ENCODE measurements around the gene ULBP3. TPM values are rescaled to one million over a fixed set of nuclear protein-coding genes. Genes with fewer than 3 reads are reported as not detected.

The ULBP3 gene
- total RNA-seq = 1.7 TPM

- Histone ChIP-seq H3K4me3 (peak within 1 kb of the TSS; percentile 73 to 84), H3K36me3 (no peaks in the 10 kb centered on the region), H3K27me3 (no peaks in the 10 kb centered on the region), H3K27ac (peak within 1 kb of the TSS; percentile 58), H3K9me3 (no peaks in the 10 kb centered on the region), H3K4me1 (peaks cover 9% of the 10 kb centered on the region)
- no peak for DNase-seq (ENCODE audit: extremely low spot score in 2 of 2)
- peak in 1 of 2 donors; percentile 49 for TF ChIP-seq POLR2A (IDR thresholded peaks at IDR 0.05)
- peak in 1 of 2 donors; percentile 80 for TF ChIP-seq POLR2AphosphoS5 (IDR thresholded peaks at IDR 0.05; ENCODE audit: insufficient read depth in 1 of 2, low read depth in 1 of 2)
- peak in 2 of 3 experiments; percentile 29 to 51 for TF ChIP-seq CTCF (IDR thresholded peaks at IDR 0.05)
- intact Hi-C loops (cut with DNase I) = no loop called here
Observed at GRCh38 chr6:150068720-150069648, at the start of gene ULBP3. ULBP3 (minus strand) TSS chr6:150069121; CDS start chr6:150069066, 55 bp downstream.

- Histone ChIP-seq H3K36me3 (no peaks in the 10 kb centered on the region), H3K9me3 (no peaks in the 10 kb centered on the region), H3K4me1 (no peaks in the 10 kb centered on the region), H3K4me3 (no peak overlapping the region), H3K27me3 (no peaks in the 10 kb centered on the region), H3K27ac (no peak overlapping the region)
- DNase-seq (ENCODE audit: extremely low spot score in 2 of 2) = no peak
- TF ChIP-seq CTCF (IDR thresholded peaks at IDR 0.05) = no peak
- TF ChIP-seq POLR2AphosphoS5 (IDR thresholded peaks at IDR 0.05; ENCODE audit: insufficient read depth in 1 of 2, low read depth in 1 of 2) = no peak
- no peak for TF ChIP-seq POLR2A (IDR thresholded peaks at IDR 0.05)
- intact Hi-C loops (cut with DNase I) = no loop called here
Observed at GRCh38 chr6:150118627-150119026, 49.7 kb upstream of the ULBP3 start.

GRCh38 chr6:150118203-150118602 lies 49.3 kb upstream of the ULBP3 start:
- H3K4me1 ChIP-seq = no peaks in the 10 kb centered on the region
- H3K27ac ChIP-seq = no peak overlapping the region
- no peaks in the 10 kb centered on the region for H3K36me3 ChIP-seq
- no peaks in the 10 kb centered on the region for H3K9me3 ChIP-seq
- no peaks in the 10 kb centered on the region for H3K27me3 ChIP-seq
- intact Hi-C loops (cut with DNase I) = no loop called here
- DNase-seq (ENCODE audit: extremely low spot score in 2 of 2) = no peak
- no peak for TF ChIP-seq CTCF (IDR thresholded peaks at IDR 0.05)
- no peak for TF ChIP-seq POLR2A (IDR thresholded peaks at IDR 0.05)
- TF ChIP-seq POLR2AphosphoS5 (IDR thresholded peaks at IDR 0.05; ENCODE audit: insufficient read depth in 1 of 2, low read depth in 1 of 2) = no peak
- H3K4me3 ChIP-seq = no peak overlapping the region

- no peak overlapping the region for H3K4me3 ChIP-seq
- TF ChIP-seq CTCF (IDR thresholded peaks at IDR 0.05) = no peak
- no peak for TF ChIP-seq POLR2AphosphoS5 (IDR thresholded peaks at IDR 0.05; ENCODE audit: insufficient read depth in 1 of 2, low read depth in 1 of 2)
- TF ChIP-seq POLR2A (IDR thresholded peaks at IDR 0.05) = no peak
- DNase-seq (ENCODE audit: extremely low spot score in 2 of 2) = no peak
Observed at GRCh38 chr6:150116200-150116800, 47.4 kb upstream of the ULBP3 start.

More at GRCh38 chr6:150116200-150116800, 47.4 kb upstream of the ULBP3 start:
- intact Hi-C loops (cut with DNase I) = no loop called here
- Histone ChIP-seq H3K4me1 (no peaks in the 10 kb centered on the region), H3K36me3 (no peaks in the 10 kb centered on the region), H3K9me3 (no peaks in the 10 kb centered on the region), H3K27me3 (no peaks in the 10 kb centered on the region), H3K27ac (no peak overlapping the region)
